HUES64 (cell line): ENCODE data around the gene EFCAB9.

Experiments
- H3K27ac ChIP-seq: 2 replicates; pipeline ENCODE4 v1.7.0; 2013; ENCODE audit warnings: low read depth, low read length, inconsistent platforms
- H3K27me3 ChIP-seq: 2 replicates; pipeline ENCODE4 v1.6.1; 2013; ENCODE audit warnings: mild to moderate bottlenecking, low read length; ENCODE audit not compliant: insufficient read depth
- H3K36me3 ChIP-seq: 2 replicates; pipeline ENCODE4 v1.6.1; 2013; ENCODE audit warnings: mild to moderate bottlenecking, low read length; ENCODE audit not compliant: insufficient read depth
- H3K4me1 ChIP-seq: 2 replicates; pipeline ENCODE4 v1.6.1; 2013; ENCODE audit warnings: mild to moderate bottlenecking, low read length, moderate library complexity; ENCODE audit not compliant: insufficient read depth
- H3K4me3 ChIP-seq: 2 replicates; pipeline ENCODE4 v1.5.1; 2013; ENCODE audit warnings: mild to moderate bottlenecking, low read length, moderate library complexity
- H3K9ac ChIP-seq: 2 replicates; pipeline ENCODE4 v1.6.1; 2013; ENCODE audit warnings: mild to moderate bottlenecking, low read depth, low read length
- H3K9me3 ChIP-seq: 2 replicates; pipeline ENCODE4 v1.6.1; 2013; ENCODE audit warnings: low read depth, low read length; ENCODE audit not compliant: insufficient read depth
- WGBS: fragments of 150-250, 120-280 bp; methylation state at CpG from one replicate; pipeline ENCODE4 v1.1.7; 2013; ENCODE audit warnings: missing lambda C conversion rate; 5-methylcytosine and 5-hydroxymethylcytosine counted together

The EFCAB9 gene

DNA sequence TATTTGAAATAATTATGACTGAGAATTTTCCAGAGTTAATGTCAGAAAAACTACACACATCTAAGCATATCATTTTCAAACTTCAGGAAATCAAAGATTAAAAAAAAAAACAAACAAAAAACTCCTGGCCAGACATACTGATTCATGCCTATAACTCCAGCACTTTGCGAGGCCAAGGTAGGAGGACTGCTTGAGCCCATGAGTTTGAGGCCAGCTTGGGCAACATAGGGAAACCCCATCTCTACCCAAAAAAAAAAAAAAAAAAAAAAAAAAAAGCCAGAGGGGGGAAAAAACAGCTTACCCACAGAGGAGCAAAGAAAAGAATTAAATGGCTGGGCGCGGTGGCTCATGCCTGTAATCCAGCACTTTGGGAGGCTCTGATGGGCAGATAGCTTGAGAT is 22.4 kb downstream of the EFCAB9 start:
- no peaks in the 10 kb centered on the region for H3K27me3 ChIP-seq
- no peak overlapping the region for H3K4me3 ChIP-seq
- H3K27ac ChIP-seq: no peak overlapping the region
- no peak overlapping the region for H3K9ac ChIP-seq
- WGBS: 99% methylated on average over 3 of the region's 3 CpGs
- H3K9me3 ChIP-seq: 0 out of 2 replicates have a peak, but pooled peaks cover 3% of the 10 kb centered on the region
- H3K4me1 ChIP-seq: no peaks in the 10 kb centered on the region
- peaks cover 45% of the 10 kb centered on the region for H3K36me3 ChIP-seq

DNA sequence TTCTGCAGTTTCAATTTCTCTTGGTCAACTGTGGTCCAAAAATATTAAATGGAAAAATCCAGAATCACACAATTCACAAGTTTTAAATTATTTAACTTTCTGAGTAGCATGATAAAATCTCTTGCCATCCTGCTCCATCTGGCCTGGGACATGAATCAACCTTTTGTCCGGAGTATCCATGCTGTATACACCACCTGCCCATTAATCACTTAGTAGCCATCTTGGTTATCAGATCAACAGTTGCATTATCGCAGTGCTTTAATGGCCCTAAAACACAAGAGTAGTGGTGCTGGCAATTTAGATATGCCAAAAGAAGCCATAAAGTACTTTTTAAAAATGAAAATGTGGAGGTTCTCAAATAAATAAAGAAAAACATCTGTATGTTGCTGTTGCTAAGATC is 25.3 kb downstream of the EFCAB9 start:
- H3K9me3 ChIP-seq: 0 out of 2 replicates have a peak, but pooled peaks cover under 1% of the 10 kb centered on the region
- H3K36me3 ChIP-seq: peaks cover 50% of the 10 kb centered on the region
- H3K9ac ChIP-seq: no peak overlapping the region
- no peak overlapping the region for H3K4me3 ChIP-seq
- 94% methylated on average over 2 of the region's 2 CpGs for WGBS
- H3K27me3 ChIP-seq: no peaks in the 10 kb centered on the region
- no peaks in the 10 kb centered on the region for H3K4me1 ChIP-seq
- H3K27ac ChIP-seq: no peak overlapping the region

DNA sequence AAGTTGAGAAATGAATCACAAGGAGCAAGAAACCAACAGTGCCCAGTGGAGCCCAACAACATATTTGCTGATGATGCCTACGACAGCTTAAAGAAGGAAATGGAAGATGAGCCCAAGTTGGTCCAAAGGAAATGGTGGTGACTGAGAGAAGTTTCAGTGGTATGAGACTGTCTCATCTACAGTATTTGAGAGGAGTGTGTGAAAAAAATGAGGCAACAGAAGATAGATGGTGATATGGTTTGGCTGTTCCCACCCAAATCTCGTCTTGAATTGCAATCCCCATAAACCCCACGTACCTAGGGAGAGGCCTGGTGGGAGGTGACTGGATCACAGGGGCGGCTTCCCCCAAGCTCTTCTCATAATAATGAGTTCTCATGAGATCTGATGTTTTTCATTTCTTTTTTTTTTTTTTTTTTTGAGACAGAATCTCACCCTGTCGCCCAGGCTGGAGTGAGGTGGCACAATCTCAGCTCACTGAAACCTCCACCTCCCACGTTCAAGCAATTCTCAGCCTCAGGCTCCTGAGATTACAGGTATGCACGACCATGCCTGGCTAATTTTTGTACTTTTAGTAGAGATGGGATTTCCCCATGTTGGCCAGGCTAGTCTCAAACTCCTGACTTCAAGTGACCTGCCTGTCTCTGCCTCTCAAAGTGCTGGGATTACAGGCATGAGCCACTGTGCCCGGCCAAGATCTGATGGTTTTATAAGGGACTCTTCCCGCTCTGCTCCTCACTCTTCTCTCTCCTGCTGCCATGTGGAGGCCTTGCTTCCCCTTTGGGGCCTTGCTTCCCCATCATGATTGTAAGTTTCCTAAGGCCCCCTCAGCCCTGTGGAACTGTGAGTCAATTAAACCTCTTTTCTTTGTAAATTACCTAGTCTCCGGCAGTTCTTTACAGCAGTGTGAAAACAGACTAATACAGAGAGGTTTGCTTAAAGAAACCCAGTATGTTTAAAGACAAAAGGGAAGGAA is 30.2 kb downstream of the EFCAB9 start:
- Histone ChIP-seq H3K27me3 (no peaks in the 10 kb centered on the region), H3K9ac (0 out of 2 replicates have a peak overlapping the region, but pooled peaks have one; percentile 10), H3K4me1 (peaks cover 6% of the 10 kb centered on the region; the same call in 1 of the 2 replicates), H3K36me3 (peaks cover 62% of the 10 kb centered on the region), H3K9me3 (no peaks in the 10 kb centered on the region), H3K27ac (no peak overlapping the region), H3K4me3 (no peak overlapping the region)
- WGBS: 91% methylated on average over 9 of the region's 10 CpGs

DNA sequence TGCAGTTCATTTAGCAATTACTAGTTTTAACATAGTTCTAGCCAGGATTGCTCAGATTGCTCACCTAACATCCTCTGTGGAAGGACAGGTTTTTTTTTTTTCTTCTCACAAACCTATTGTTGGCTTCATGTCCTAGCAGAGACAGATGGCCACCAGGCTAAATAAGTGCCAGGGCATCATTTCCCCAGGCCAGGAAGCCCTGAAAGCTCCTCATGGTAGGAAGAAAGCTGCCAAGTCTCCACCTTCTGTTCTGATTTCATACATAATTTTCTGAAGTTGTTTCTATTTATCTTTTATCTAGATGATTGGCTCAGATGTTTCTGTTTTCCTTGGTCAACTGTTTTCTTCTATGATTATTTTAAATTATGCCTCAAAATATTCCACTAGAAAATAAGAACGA is 31.0 kb downstream of the EFCAB9 start:
- 100% methylated on average over 1 of the region's 1 CpG for WGBS
- no peak overlapping the region for H3K4me3 ChIP-seq
- H3K36me3 ChIP-seq: peaks cover 68% of the 10 kb centered on the region
- H3K4me1 ChIP-seq: peaks cover 6% of the 10 kb centered on the region; the same call in 1 of the 2 replicates
- H3K27me3 ChIP-seq: no peaks in the 10 kb centered on the region
- H3K9ac ChIP-seq: no peak overlapping the region
- H3K9me3 ChIP-seq: no peaks in the 10 kb centered on the region
- no peak overlapping the region for H3K27ac ChIP-seq

DNA sequence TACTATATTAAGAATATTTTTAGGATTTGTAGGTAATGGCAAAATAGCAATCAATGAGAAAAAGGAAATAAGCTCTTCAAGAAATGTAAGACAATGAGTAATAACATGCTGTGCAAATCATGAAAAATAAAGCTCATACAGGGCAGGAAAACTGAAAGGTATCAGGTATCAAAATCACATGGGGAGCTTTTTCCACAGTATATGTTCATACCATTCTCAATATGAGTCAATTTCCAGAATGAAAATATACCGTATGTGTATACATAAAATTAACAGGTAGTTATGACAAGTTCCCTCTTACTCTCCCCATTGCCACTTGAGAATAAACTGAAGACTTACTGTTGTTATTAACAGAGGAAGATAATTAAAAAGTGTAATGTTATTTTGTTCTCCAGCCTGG is 35.9 kb downstream of the EFCAB9 start:
- Histone ChIP-seq H3K4me1 (peaks cover 6% of the 10 kb centered on the region; the same call in 1 of the 2 replicates), H3K36me3 (peaks cover 75% of the 10 kb centered on the region), H3K27me3 (no peaks in the 10 kb centered on the region), H3K9ac (no peak overlapping the region), H3K9me3 (no peaks in the 10 kb centered on the region), H3K4me3 (no peak overlapping the region), H3K27ac (no peak overlapping the region)
- no CpG with 5 or more reads among the region's 1 CpG for WGBS

DNA sequence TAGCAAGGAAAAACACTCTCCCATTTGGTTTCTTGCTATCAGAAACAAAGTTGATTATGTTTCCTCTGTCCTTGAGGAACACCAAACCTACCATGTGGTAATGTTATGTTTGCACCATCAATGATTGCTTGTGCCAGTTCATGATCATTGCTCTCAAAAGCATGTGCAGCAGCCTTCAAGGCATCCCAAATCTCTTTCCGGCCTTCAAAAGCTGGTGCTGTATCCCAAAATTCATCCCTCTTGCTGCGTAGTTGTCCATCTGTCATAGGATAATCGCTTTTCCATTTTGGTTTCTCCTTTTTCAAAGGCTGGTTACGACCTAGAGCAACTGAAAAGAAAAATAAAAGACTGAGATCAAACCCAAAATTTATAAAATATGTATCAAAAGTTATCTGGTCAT is 40.1 kb downstream of the EFCAB9 start:
- no peaks in the 10 kb centered on the region for H3K27me3 ChIP-seq
- WGBS: 91% methylated on average over 4 of the region's 4 CpGs
- H3K9me3 ChIP-seq: no peaks in the 10 kb centered on the region
- no peak overlapping the region for H3K9ac ChIP-seq
- H3K36me3 ChIP-seq: peaks cover 48% of the 10 kb centered on the region
- no peak overlapping the region for H3K4me3 ChIP-seq
- peaks cover 11% of the 10 kb centered on the region for H3K4me1 ChIP-seq
- H3K27ac ChIP-seq: no peak overlapping the region

DNA sequence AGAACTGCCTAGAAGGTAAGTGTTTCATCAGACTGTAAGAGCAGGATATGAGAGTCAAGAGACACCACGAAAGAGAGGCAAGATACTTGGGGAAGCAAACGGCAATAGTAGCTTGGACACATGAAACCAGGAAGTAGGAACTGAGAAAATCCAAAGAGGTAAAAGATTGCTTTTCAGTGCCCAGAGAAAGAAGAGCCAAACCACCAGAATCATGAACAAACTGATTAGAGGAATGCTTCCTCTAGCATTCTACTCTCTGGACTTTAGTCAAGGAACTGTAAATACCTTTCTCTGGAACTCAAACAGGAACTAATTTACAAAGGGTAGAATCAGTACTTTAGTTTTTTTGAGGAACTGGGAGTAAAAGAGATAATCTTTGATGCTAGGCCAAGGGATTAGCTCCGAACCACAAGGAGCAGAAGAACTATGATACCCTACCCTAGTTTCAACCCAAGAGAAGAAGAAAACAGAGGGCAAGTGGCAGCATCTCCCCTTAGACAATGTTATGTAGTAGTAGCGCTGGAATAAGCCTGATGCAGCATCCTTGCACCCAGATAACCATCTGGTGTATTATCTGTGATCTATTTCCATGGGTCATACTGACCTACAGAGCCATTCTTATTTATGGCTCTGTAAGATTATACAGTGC is 41.3 kb downstream of the EFCAB9 start:
- Histone ChIP-seq H3K27me3 (no peaks in the 10 kb centered on the region), H3K27ac (no peak overlapping the region), H3K9me3 (no peaks in the 10 kb centered on the region), H3K36me3 (peaks cover 39% of the 10 kb centered on the region), H3K9ac (no peak overlapping the region), H3K4me3 (no peak overlapping the region), H3K4me1 (peaks cover 11% of the 10 kb centered on the region)
- WGBS: 60% methylated on average over 3 of the region's 4 CpGs

DNA sequence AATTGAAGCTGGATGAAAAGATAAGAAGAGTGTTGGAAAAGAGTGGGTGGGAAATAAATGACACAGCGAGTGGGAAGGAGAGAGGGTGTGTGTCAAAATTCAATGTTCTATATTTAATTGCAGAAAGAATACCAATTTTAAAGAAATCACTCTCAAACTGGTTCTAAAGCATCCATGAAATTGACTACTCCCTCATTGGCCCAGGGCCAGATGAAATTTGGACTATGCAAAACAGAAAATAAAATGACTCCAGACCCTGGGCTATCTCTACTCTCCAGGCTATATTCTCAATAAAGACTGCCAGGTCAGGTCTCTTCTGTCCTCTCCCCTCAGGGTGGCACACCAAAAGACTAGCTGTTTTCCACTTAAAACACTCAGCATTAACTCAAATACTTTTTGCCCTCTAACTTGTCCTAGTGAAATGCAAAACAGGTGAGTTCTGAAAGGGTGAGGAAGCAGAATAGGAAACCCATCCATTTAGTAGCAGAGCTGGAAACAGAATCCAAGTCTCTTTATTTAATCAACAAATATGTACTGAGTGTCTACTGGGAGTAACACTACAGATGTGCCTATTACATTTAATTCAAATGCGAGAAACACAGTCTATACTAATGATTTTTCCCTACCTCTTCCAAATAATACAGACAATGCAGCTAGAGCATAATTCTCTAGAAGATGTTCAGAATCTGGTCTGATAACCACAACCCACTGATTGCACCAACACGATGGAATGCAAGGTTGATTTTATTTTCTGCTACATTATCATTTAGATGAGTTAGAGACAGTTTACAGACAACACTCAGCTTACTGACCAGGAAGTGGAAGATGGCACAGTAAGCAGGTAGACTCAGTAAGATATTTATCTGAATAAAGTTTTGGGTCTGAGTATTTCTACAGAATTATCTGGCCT is 42.1 kb downstream of the EFCAB9 start:
- Histone ChIP-seq H3K27ac (no peak overlapping the region), H3K36me3 (peaks cover 33% of the 10 kb centered on the region), H3K27me3 (no peaks in the 10 kb centered on the region), H3K9me3 (no peaks in the 10 kb centered on the region), H3K4me1 (peaks cover 11% of the 10 kb centered on the region), H3K4me3 (no peak overlapping the region), H3K9ac (no peak overlapping the region)
- WGBS: 93% methylated on average over 2 of the region's 3 CpGs

DNA sequence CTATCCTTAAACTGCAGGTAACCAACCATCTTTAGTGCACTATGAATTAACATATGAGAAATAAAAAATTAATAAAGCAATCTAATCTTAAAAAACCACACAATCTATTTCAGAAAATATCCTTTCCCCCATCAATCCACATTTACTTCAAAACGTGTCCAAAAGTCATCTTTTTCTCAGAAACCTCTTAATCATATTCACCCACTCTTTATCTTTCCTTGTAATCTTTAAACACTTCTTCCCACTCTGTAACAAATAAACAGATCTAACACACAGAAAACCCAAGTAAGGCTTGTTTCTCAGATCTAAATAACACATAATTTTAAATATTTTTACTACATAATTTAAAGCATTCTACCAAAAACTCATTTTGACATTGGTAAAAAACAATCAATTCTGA is 44.4 kb downstream of the EFCAB9 start:
- H3K27me3 ChIP-seq: no peaks in the 10 kb centered on the region
- H3K4me1 ChIP-seq: peaks cover 11% of the 10 kb centered on the region
- H3K4me3 ChIP-seq: no peak overlapping the region
- no peak overlapping the region for H3K27ac ChIP-seq
- peaks cover 16% of the 10 kb centered on the region for H3K36me3 ChIP-seq
- 86% methylated on average over 1 of the region's 1 CpG for WGBS
- H3K9me3 ChIP-seq: no peaks in the 10 kb centered on the region
- H3K9ac ChIP-seq: no peak overlapping the region

DNA sequence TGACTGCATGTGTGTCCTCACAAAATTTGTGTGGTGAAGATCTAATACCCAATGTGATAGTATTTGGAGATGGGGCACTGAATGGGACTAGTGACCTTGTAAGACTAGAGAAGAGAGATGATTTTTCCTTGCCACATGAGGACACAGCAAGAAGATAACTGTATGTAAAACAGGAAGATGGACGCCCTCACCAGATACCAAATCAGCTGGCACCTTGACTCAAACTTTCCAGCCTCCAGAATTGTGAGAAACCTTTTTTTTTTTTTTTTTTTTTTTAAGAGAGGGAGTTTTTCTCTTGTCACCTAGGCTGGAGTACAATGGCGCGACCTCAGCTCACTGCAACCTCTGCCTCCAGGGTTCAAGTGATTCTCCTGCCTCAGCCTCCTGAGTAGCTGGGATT is 49.3 kb downstream of the EFCAB9 start:
- H3K4me3 ChIP-seq: no peak overlapping the region
- H3K27ac ChIP-seq: no peak overlapping the region
- H3K9ac ChIP-seq: no peak overlapping the region
- peaks cover 5% of the 10 kb centered on the region; the same call in 1 of the 2 replicates for H3K36me3 ChIP-seq
- no peaks in the 10 kb centered on the region for H3K9me3 ChIP-seq
- WGBS: 95% methylated on average over 2 of the region's 3 CpGs
- no peaks in the 10 kb centered on the region for H3K27me3 ChIP-seq
- H3K4me1 ChIP-seq: no peaks in the 10 kb centered on the region
